Esophagus squamous epithelium (tissue), 5 donors: ENCODE measurements around the gene ARSD. TPM values are rescaled to one million over a fixed set of nuclear protein-coding genes. Genes with fewer than 3 reads are reported as not detected.
"Not testable (repeated sequence)": the region's sequence is repeated elsewhere in the genome, so short reads cannot be mapped to it uniquely, and the experiment has no call there.

ENCODE experiments used
- DNase-seq: peaks from one replicate; lab custom pipeline; 2025; lab: John Stamatoyannopoulos, UW
- H3K27ac ChIP-seq, 4 donors: fragments of 200-600 bp; sonication (generic); one replicate each; pipeline ENCODE4 v1.5.1; 2016 to 2019; ENCODE audit warnings: mild to moderate bottlenecking in 1 of 4
- H3K27me3 ChIP-seq, 4 donors: fragments of 200-600 bp; sonication (generic); 1 replicate in 3 of 4; 2 replicates in 1 of 4; pipeline versions ENCODE4 v1.5.1 to v1.6.0; 2017 to 2021; ENCODE audit warnings: antibody characterized with exemption in 1 of 4
- H3K36me3 ChIP-seq, 3 donors: fragments of 200-600 bp; sonication (generic); one replicate each; pipeline ENCODE4 v1.5.1; 2016 to 2019
- H3K4me1 ChIP-seq, 3 donors: fragments of 200-600 bp; sonication (generic); one replicate each; pipeline ENCODE4 v1.5.1; 2017 to 2019
- H3K4me3 ChIP-seq, 4 donors: fragments of 200-600 bp; sonication (generic); 1 replicate in 3 of 4; 2 replicates in 1 of 4; pipeline ENCODE4 v1.5.1; 2016 to 2019; ENCODE audit warnings: mild to moderate bottlenecking in 2 of 4, moderate library complexity in 1 of 4
- H3K9me3 ChIP-seq, 3 donors: fragments of 200-600 bp; sonication (generic); one replicate each; pipeline ENCODE4 v1.5.1; 2016 to 2019
- CTCF ChIP-seq, 6 experiments: fragments of 450-650 bp in 4 of 6; fragments of 200-600 bp in 2 of 6; sonication (generic) in 2 of 6; IDR thresholded peaks; one replicate each; pipeline ENCODE4 v1.5.1; 2016 to 2019; ENCODE audit warnings: antibody characterized with exemption in 6 of 6, mild to moderate bottlenecking in 4 of 6, moderate library complexity in 4 of 6
- POLR2A ChIP-seq, 4 donors: fragments of 450-650 bp; IDR thresholded peaks; one replicate each; pipeline ENCODE4 v1.6.1; 2017; ENCODE audit warnings: antibody characterized with exemption in 4 of 4, mild to moderate bottlenecking in 4 of 4, moderate library complexity in 3 of 4
- WGBS, 2 donors: methylation state at CpG; one replicate each; pipeline ENCODE4 v1.1.5; 2018; 5-methylcytosine and 5-hydroxymethylcytosine counted together
- intact Hi-C: fragments of 100-400 bp; cut with DNase I; formaldehyde crosslinking; loops from one replicate; pipeline ENCODE4 v1.15.0; 2022
- total RNA-seq, 4 donors: library from RNA; depleted of rRNA; stranded (reverse); fragments of >200 nt; gene quantifications; one replicate each; pipeline ENCODE4 v1.1.0, GENCODE V29; 2016
- donor health status: DM: yes; HTN: yes; CAD: no.

ARSD gene
- total RNA-seq, 4 donors from 2014 or later = 9.7 to 25.5 (median 19.2) TPM

- no peaks in the 10 kb centered on the region for H3K27me3 ChIP-seq
- no peaks in the 10 kb centered on the region for H3K4me1 ChIP-seq
- WGBS, 2 donors = 82 to 94% methylated on average over 2 to 14 of the region's 27 CpGs
- no peak for DNase-seq
- H3K27ac ChIP-seq = no peak overlapping the region
- TF ChIP-seq POLR2A (IDR thresholded peaks at IDR 0.05) (no peak), CTCF (IDR thresholded peaks at IDR 0.05) (no peak)
- H3K4me3 ChIP-seq = no peak overlapping the region
- H3K9me3 ChIP-seq = peaks cover 0 to 15% (median 0%) of the 10 kb centered on the region in 3 donors
- peaks cover 0 to 33% (median 0%) of the 10 kb centered on the region in 3 donors for H3K36me3 ChIP-seq
- intact Hi-C loops = no loop called here
Observed at GRCh38 chrX:2907295-2907694, 21.8 kb downstream of the ARSD start.

GRCh38 chrX:2903366-2903765 is 25.8 kb downstream of the ARSD start:
- Histone ChIP-seq H3K9me3 (peaks cover 0 to 15% (median 0%) of the 10 kb centered on the region in 3 donors), H3K4me3 (no peak overlapping the region), H3K27ac (no peak overlapping the region), H3K27me3 (no peaks in the 10 kb centered on the region), H3K36me3 (peaks cover 0 to 25% (median 0%) of the 10 kb centered on the region in 3 donors), H3K4me1 (peaks cover 4 to 10% (median 5%) of the 10 kb centered on the region in 3 donors)
- DNase-seq = no peak
- TF ChIP-seq POLR2A (IDR thresholded peaks at IDR 0.05) (no peak), CTCF (IDR thresholded peaks at IDR 0.05) (no peak)
- intact Hi-C loops = no loop called here
- 86 to 90% methylated on average over 2 of the region's 2 CpGs for WGBS, 2 donors

GRCh38 chrX:2902841-2903240 is 26.3 kb downstream of the ARSD start:
- 70 to 100% methylated on average over 1 of the region's 1 CpG for WGBS, 2 donors
- peaks cover 0 to 22% (median 0%) of the 10 kb centered on the region in 3 donors for H3K36me3 ChIP-seq
- intact Hi-C loops = no loop called here
- H3K27me3 ChIP-seq = no peaks in the 10 kb centered on the region
- no peak for DNase-seq
- peaks cover 0 to 15% (median 0%) of the 10 kb centered on the region in 3 donors for H3K9me3 ChIP-seq
- H3K27ac ChIP-seq = no peak overlapping the region
- H3K4me1 ChIP-seq = peaks cover 6 to 15% (median 9%) of the 10 kb centered on the region in 3 donors
- TF ChIP-seq CTCF (IDR thresholded peaks at IDR 0.05) = no peak
- no peak for TF ChIP-seq POLR2A (IDR thresholded peaks at IDR 0.05)
- no peak overlapping the region for H3K4me3 ChIP-seq

DNA sequence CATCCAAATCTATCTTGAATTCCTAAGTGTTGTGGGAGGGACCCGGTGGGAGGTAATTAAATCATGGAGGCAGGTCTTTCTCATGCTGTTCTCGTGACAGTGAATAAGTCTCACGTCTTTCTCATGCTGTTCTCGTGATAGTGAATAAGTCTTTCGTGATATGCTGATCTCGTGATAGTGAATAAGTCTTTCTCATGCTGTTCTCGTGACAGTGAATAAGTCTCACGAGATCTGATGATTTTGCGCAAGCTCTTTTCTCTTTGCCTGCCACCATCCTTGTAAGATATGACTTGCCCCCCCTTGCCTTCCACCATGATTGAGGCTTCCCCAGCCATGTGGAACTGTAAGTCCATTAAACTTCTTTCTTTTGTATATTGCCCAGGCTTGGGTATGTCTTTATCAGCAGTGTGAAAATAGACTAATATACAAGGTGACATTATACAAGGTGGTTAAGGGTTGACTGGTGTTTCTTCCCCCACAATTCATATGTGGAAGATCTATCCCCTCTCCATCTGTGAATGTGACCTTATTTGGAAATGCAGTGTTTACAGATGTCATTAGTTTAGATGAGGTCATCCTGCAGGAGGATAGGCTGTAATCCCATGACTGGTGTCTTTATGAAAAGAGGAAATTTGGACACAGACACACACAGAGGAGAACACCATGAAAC is 27.6 kb downstream of the ARSD start:
- no peak for DNase-seq
- Histone ChIP-seq H3K4me3 (no peak overlapping the region), H3K27me3 (no peaks in the 10 kb centered on the region), H3K4me1 (peaks cover 16 to 28% (median 16%) of the 10 kb centered on the region in 3 donors), H3K27ac (no peak overlapping the region), H3K9me3 (peaks cover 0 to 15% (median 0%) of the 10 kb centered on the region in 3 donors), H3K36me3 (peaks cover 0 to 9% (median 0%) of the 10 kb centered on the region in 3 donors)
- 79 to 86% methylated on average over 9 of the region's 9 CpGs for WGBS, 2 donors
- intact Hi-C loops = no loop called here
- TF ChIP-seq POLR2A (IDR thresholded peaks at IDR 0.05) = no peak
- no peak for TF ChIP-seq CTCF (IDR thresholded peaks at IDR 0.05)

DNA sequence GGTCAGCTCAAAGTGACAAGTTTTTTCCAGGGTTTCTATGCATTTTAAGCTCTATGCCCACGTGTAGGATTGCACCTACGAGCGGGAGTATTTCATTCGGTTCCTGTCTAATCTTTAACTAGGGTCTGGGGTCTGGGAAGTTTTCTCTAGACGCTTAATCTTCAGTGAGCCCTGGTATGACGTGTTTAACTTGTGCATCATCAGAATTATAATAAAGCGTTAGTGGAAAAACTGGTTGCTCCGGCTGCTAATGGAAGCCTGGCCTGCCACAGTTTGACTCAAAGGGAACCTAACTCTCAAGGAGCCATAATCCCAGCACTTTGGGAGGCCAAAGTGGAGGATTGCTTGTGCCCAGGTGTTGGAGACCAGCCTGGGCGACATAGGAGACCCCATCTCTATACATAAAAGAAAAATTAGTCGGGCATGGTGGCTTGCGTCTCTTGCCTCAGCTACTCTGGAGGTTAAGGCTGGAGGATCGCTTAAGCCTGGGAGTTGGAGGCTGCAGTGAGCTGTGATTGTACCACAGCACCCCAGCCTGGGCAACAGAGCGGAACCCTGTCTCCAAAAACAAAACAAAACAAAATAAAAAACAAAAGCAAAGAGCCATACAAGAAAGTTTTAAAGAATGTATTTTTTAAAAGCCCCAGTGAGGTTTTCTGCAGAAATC is 30.2 kb downstream of the ARSD start:
- 53 to 64% methylated on average over 7 to 11 of the region's 13 CpGs for WGBS, 2 donors
- Histone ChIP-seq H3K4me1 (peaks cover 16 to 38% (median 16%) of the 10 kb centered on the region in 3 donors), H3K4me3 (no peak overlapping the region), H3K36me3 (no peaks in the 10 kb centered on the region), H3K9me3 (peaks cover 0 to 11% (median 0%) of the 10 kb centered on the region in 3 donors), H3K27ac (peak overlapping the region in 3 of 4 donors; percentile 58 to 70 (median 62)), H3K27me3 (no peaks in the 10 kb centered on the region)
- no peak for DNase-seq
- intact Hi-C loops = no loop called here
- no peak for TF ChIP-seq CTCF (IDR thresholded peaks at IDR 0.05)
- TF ChIP-seq POLR2A (IDR thresholded peaks at IDR 0.05) = no peak

GRCh38 chrX:2897690-2898623 is 31.2 kb downstream of the ARSD start:
- Histone ChIP-seq H3K27ac (peak overlapping the region; percentile 19 to 70 (median 60)), H3K4me1 (peaks cover 16 to 38% (median 16%) of the 10 kb centered on the region in 3 donors), H3K4me3 (peak overlapping the region in 2 of 4 donors; percentile 14 to 31)
- DNase-seq, H3K27me3 ChIP-seq, H3K9me3 ChIP-seq, intact Hi-C loops, H3K36me3 ChIP-seq: not testable (repeated sequence)
- WGBS, 2 donors = 14 to 16% methylated on average over 7 to 17 of the region's 22 CpGs
